Mucosa of stomach (tissue), 1 donor: ENCODE results near the gene KRI1.
A peak's percentile ranks its signal among the peaks of the same experiment; 100 is the strongest.

Experiments used
- H3K27me3 ChIP-seq: one replicate; pipeline ENCODE4 v1.7.0; 2013; ENCODE audit warnings: mild to moderate bottlenecking, low read length; ENCODE audit not compliant: control insufficient read depth, insufficient read depth
- H3K36me3 ChIP-seq: one replicate; pipeline ENCODE4 v1.7.0; 2013; ENCODE audit warnings: low read length; ENCODE audit not compliant: control insufficient read depth, insufficient read depth
- H3K4me1 ChIP-seq: one replicate; pipeline ENCODE4 v1.7.0; 2013; ENCODE audit warnings: mild to moderate bottlenecking, low read length; ENCODE audit not compliant: control insufficient read depth, insufficient read depth
- H3K4me3 ChIP-seq: one replicate; pipeline ENCODE4 v1.7.0; 2013; ENCODE audit warnings: low read length
- H3K9ac ChIP-seq: one replicate; pipeline ENCODE4 v1.7.0; 2013; ENCODE audit warnings: mild to moderate bottlenecking, low read length, moderate library complexity
- H3K9me3 ChIP-seq: one replicate; pipeline ENCODE4 v1.7.0; 2013; ENCODE audit warnings: mild to moderate bottlenecking, low read length, moderate library complexity; ENCODE audit not compliant: control insufficient read depth
- donor health status: Pancreatic carcinoma.

The KRI1 gene

DNA sequence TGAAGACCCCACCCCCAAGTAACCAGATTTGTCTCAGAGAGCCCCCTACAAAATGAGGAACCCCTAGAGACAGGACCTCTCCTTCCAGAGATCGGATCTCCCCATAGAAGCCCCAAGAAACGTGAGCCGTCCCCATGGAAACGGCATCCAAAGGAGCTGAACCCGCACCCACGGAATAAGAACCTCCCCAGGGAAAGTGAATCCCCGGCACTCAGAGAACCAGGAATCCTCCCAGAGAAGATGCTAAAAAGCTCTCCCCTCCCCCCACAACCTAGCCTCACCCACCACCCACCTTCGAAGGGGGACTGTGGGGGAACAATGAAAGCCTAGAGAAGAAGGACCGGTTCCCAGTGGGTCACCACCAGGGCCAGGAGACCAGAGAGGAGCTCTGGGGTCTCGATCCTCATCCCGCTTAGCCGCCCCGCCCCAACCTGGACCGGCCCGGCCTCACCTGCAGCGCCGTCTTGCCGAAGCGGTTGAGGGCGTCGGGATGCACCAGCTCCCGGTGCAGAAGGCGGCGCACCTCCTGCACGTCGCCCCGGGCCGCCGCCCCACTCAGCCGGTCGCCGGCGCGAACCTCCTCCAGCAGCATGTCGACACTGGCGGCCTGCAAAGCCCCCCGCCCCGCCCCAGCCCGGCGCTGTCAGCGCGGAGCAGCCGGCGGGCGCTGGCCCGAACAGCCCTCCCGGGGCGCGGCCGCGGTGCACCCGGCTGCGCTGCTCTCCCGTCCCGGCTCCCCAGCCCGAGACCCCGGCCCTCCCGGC is 2.4 kb upstream of the KRI1 start:
- Histone ChIP-seq H3K36me3 (no peaks in the 10 kb centered on the region), H3K9ac (peak overlapping the region; percentile 49), H3K27me3 (no peaks in the 10 kb centered on the region), H3K9me3 (no peaks in the 10 kb centered on the region), H3K4me3 (peak overlapping the region; percentile 51), H3K4me1 (peaks cover 36% of the 10 kb centered on the region)

DNA sequence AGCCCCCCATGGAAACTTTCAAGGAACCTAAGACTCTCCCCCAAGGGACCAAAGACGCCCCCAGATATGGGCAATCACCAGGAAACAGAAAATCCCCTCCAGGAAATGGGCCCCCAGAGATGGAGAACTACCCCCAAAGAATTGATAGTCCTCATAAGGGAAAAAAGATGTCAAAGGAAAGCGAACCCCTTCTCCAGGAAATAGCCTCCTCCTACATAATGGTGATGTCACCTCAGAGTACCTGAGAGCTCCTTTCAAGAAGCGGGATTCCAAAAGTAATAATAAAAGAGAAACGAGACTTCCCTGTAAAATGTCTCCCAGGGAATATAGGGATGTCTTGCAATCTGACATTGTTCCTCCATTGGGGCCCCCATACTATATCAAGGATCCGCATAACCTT is 1.8 kb upstream of the KRI1 start:
- no peaks in the 10 kb centered on the region for H3K9me3 ChIP-seq
- H3K4me1 ChIP-seq = peaks cover 36% of the 10 kb centered on the region
- H3K27me3 ChIP-seq = no peaks in the 10 kb centered on the region
- H3K9ac ChIP-seq = peak overlapping the region; percentile 49
- H3K36me3 ChIP-seq = no peaks in the 10 kb centered on the region
- peak overlapping the region; percentile 51 for H3K4me3 ChIP-seq

DNA sequence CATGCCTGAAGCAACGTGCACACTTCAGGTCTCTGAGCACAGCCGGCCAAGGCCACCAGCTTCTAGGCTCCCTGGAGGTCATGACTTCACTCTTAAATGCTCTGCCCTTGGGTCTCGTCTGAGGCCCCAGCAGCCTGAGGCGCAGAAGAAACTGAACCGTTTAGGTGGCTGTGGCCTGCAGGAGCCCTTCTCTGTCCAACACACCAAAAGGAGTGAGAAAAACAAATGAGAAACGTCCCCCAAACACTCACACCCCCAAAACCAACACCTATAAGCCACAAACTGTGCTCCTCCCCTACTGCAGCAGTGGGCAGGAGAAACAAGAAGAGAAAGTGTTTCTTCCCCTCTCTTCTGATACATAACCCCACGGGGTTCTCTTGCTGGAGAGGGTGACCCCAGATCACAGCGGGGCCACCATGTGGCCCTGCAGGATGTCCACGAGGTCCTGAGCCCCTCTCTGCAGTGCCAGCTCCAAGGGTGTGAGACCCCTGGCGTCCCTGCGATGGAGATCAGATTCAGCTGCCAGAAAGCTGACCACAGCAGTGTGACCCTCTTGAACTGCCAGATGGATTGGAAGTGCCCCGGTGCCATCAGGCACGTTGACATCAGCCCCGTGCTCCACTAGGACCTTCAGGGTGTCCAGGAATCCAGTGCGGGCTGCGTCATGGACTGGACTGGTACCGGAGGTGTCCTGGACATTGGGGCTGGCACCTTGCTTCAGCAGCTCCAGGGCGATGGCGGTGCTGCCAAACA is 1.0 kb upstream of the KRI1 start:
- Histone ChIP-seq H3K36me3 (no peaks in the 10 kb centered on the region), H3K27me3 (no peaks in the 10 kb centered on the region), H3K9me3 (no peaks in the 10 kb centered on the region), H3K4me1 (peaks cover 36% of the 10 kb centered on the region), H3K9ac (peak overlapping the region; percentile 57), H3K4me3 (no peak overlapping the region)

DNA sequence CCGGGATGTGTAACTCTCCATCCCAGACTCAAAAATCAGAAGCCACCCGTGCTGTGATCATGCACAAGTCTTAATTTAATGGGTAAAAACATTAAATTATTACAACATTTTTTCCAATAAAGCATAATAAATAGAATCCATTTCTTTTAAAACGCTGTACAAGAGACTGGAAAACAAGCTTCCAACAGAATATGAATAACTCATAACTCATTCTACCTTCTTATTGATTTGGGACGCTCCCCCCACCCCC is 523 bp upstream of the KRI1 start:
- Histone ChIP-seq H3K9me3 (no peaks in the 10 kb centered on the region), H3K36me3 (no peaks in the 10 kb centered on the region), H3K4me3 (no peak overlapping the region), H3K9ac (peak overlapping the region; percentile 57), H3K4me1 (peaks cover 36% of the 10 kb centered on the region), H3K27me3 (no peaks in the 10 kb centered on the region)

DNA sequence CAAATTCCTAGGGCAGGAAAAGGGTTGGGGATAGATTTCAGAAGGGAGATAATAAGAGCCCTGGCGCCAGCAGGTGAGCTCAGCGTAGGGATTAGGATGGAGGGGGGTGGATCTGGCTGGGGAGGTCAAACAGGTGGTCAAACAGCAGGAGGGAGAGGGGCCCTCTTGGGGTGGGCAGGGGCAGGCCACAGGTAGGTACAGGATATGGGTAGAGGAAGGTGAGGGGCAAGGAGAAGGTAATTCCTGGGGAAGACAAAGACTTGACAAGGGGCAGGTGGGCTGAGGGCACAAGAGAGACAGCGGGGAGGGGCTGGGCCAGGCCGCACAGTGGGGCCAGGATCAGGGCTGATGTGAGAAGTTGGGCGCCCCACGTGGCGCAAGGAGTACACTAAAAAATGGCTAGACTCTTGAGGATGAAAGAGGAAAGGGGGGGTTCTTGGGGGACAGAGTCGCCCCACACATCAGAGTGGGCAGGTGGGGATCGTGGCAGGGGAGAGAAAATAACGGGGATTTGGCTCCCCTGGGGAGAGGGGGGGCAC is 713 bp downstream of the KRI1 start:
- peaks cover 36% of the 10 kb centered on the region for H3K4me1 ChIP-seq
- no peaks in the 10 kb centered on the region for H3K9me3 ChIP-seq
- H3K9ac ChIP-seq = peak overlapping the region; percentile 83
- peaks cover 3% of the 10 kb centered on the region for H3K36me3 ChIP-seq
- H3K4me3 ChIP-seq = peak overlapping the region; percentile 67
- H3K27me3 ChIP-seq = no peaks in the 10 kb centered on the region

DNA sequence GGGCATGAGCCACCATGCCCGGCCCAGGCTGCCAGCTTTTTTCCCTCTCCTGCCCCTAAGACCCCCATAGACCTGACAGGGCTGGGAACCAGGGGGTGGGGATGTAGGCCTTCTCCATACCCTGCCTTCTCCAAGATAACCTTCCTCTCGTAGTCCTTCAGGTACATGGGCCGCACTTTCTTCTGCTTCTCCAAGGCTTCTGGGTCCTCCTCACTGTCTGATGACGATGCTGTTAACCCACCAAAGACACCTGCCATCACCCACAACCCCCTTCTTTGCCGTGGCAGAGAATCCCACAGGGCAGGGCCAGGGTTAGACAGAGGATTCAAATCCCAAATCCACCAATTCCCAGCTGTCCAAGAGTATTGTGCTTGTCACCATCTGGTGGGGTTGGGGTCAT is 3.2 kb downstream of the KRI1 start:
- Histone ChIP-seq H3K9me3 (no peaks in the 10 kb centered on the region), H3K27me3 (no peaks in the 10 kb centered on the region), H3K36me3 (peaks cover 8% of the 10 kb centered on the region), H3K4me1 (peaks cover 23% of the 10 kb centered on the region), H3K9ac (no peak overlapping the region), H3K4me3 (no peak overlapping the region)

DNA sequence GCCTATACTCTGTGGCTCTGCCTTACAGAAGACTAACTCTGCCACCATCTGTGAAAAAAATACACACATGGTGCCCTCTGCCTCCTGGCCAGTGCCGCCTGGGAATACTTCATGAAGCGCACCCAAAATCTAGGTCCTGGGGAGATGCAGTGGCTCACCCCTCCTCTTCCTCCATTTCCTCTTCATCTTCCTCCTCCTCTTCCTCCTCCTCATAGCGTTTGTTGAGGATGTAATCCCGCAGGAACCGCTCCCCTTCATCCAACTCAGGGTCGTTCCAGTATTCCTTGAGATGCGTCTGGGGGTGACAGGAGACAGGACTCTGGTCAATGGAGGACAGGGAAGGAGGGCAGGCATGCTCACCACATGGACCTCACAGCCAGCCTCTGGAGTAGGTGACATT is 5.7 kb downstream of the KRI1 start:
- H3K9me3 ChIP-seq = no peaks in the 10 kb centered on the region
- H3K9ac ChIP-seq = no peak overlapping the region
- H3K4me1 ChIP-seq = peaks cover 7% of the 10 kb centered on the region
- no peaks in the 10 kb centered on the region for H3K27me3 ChIP-seq
- H3K4me3 ChIP-seq = no peak overlapping the region
- H3K36me3 ChIP-seq = peaks cover 8% of the 10 kb centered on the region

DNA sequence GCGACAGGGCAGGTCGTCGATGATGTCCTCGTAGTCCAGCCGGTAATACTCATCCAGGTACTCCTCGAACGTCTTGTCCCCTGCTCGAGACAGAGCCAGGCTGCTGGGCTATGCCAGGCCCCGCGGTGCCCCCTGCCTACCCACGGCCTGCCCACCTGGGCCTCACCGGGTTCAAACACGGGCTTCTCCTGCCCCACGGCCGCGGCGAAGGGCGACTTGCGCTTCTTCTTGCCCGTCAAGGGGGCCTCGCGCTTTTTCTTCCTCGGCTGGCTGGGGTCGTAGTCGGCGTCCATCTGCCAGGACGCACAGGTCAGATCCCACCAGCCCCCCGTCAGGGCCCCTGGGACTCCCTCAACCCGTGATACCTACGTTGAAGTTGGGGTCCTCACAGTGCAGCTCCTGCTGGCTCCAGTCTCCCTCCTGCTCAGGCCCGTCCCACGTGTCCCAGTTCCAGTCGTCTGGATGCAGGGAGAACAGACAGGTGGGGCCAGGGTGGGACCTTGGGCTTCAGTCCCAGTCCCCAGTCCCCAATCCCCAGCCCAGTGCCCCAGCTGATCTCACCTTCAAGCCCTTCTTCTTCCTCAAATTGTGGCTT is 8.1 kb downstream of the KRI1 start:
- Histone ChIP-seq H3K27me3 (no peaks in the 10 kb centered on the region), H3K4me3 (no peak overlapping the region), H3K9ac (no peak overlapping the region), H3K36me3 (peaks cover 8% of the 10 kb centered on the region), H3K4me1 (no peaks in the 10 kb centered on the region), H3K9me3 (no peaks in the 10 kb centered on the region)

DNA sequence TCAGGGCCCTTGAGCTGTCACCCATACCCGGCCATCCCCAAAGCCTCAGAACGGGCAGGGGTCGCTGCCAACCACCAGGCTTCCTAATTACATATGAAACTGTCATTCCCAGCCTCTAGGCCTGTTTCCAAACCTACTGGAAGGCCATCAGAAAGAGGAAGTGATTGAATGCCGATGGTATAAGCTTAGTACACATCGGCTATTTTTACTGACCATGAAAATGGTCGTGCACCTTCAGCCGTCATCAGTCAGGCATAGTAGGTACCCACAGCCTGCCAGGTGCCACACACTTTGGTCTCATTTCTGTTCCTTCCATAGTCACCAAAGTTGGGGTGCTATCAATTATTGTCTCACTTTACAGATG is 10.2 kb downstream of the KRI1 start:
- H3K36me3 ChIP-seq = peaks cover 8% of the 10 kb centered on the region
- H3K4me3 ChIP-seq = no peak overlapping the region
- H3K9me3 ChIP-seq = no peaks in the 10 kb centered on the region
- no peak overlapping the region for H3K9ac ChIP-seq
- no peaks in the 10 kb centered on the region for H3K27me3 ChIP-seq
- H3K4me1 ChIP-seq = no peaks in the 10 kb centered on the region

DNA sequence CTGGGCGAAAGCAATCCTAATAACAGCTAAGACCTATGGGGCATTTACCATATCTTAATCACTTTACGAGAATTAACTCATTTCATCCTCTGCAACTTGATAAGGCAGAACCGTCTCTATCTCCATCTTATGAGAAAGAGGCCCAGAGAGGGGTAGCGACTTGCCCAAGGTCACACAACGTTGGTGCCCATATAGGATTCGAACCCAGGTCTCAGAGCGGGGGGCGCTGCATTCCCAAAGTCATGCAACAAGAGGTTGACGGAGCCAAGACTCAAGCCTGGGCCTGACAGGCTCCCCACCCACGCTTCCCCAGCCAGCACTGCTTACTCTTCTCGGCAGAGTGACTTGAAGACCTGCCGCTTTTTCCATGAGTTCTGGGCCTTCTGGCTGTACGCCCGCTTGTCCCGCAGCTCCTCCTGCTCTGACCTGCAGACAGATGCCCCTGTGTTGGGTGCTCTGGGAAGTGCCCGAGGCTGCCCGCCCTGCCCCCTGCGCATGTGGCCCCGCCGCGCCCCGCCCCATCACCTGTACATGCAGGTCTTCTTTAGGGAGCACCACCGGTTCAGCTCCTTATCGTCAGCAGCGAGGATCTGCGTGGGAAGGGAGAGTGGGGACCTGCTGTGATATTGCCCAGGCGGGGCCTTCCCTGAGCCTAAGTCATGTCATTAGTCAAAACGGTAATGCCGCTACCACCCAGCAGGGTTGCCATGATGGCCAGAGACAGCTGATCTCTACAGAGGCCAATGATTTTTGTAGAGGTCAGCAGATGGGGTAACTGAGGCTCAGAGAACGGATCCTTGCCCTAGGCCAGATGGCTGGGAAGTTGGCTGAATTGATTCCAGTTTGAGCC is 10.8 kb downstream of the KRI1 start:
- no peaks in the 10 kb centered on the region for H3K27me3 ChIP-seq
- no peak overlapping the region for H3K4me3 ChIP-seq
- no peaks in the 10 kb centered on the region for H3K4me1 ChIP-seq
- no peak overlapping the region for H3K9ac ChIP-seq
- H3K36me3 ChIP-seq = peaks cover 3% of the 10 kb centered on the region
- no peaks in the 10 kb centered on the region for H3K9me3 ChIP-seq

DNA sequence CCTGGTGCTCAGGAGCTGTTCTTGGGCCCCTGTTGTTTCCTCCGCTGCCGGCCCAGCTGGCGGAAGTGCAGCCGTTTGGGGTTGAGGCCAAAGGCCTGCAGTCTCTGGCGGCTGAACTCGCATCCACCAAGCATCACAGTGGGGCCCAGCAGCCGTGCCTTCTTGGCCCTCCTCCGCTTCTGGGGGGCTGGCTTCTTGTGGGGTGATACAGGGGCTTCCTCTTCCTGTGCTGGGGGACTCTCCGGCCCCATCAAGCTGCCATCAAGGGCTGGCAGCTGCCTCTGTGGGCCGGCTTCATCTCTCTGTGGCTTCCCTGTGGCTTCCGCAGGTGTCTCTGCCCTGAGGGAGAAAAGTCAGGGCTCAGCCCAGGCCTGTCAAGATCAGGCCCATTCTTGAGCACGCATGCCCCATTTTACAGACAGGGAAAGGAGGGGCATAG is 11.8 kb downstream of the KRI1 start:
- Histone ChIP-seq H3K4me1 (no peaks in the 10 kb centered on the region), H3K36me3 (no peaks in the 10 kb centered on the region)

More for the DNA sequence above, 11.8 kb downstream of the KRI1 start:
- Histone ChIP-seq H3K4me3 (no peak overlapping the region), H3K9ac (no peak overlapping the region), H3K27me3 (no peaks in the 10 kb centered on the region), H3K9me3 (no peaks in the 10 kb centered on the region)
